ENCODE results near the gene F2R. TPM values are rescaled to one million over a fixed set of nuclear protein-coding genes. Genes with fewer than 3 reads are reported as not detected.
A peak's percentile ranks its signal among the peaks of the same experiment; 100 is the strongest.

F2R gene
- total RNA-seq, 1 donor from 2014 or later = 41.4 TPM

- TF ChIP-seq CTCF (conservative IDR thresholded peaks at IDR 0.05; ENCODE audit: low read depth, low read length) = no peak
- no peak for DNase-seq (ENCODE audit: low read depth)
- H3K4me3 ChIP-seq (ENCODE audit: low read depth, low read length) = no peak overlapping the region
These were observed 31.9 kb upstream of the F2R start for GRCh38 chr5:76683816-76684731.

- DNase-seq (ENCODE audit: low read depth) = no peak
- TF ChIP-seq CTCF (conservative IDR thresholded peaks at IDR 0.05; ENCODE audit: low read depth, low read length) = no peak
- H3K4me3 ChIP-seq (ENCODE audit: low read depth, low read length) = no peak overlapping the region
These were observed 31.0 kb upstream of the F2R start for GRCh38 chr5:76684756-76685519.

- DNase-seq (ENCODE audit: low read depth) = no peak
- H3K4me3 ChIP-seq (ENCODE audit: low read depth, low read length) = no peak overlapping the region
- TF ChIP-seq CTCF (conservative IDR thresholded peaks at IDR 0.05; ENCODE audit: low read depth, low read length) = no peak
These were observed 30.2 kb upstream of the F2R start for GRCh38 chr5:76685704-76686103.

DNA sequence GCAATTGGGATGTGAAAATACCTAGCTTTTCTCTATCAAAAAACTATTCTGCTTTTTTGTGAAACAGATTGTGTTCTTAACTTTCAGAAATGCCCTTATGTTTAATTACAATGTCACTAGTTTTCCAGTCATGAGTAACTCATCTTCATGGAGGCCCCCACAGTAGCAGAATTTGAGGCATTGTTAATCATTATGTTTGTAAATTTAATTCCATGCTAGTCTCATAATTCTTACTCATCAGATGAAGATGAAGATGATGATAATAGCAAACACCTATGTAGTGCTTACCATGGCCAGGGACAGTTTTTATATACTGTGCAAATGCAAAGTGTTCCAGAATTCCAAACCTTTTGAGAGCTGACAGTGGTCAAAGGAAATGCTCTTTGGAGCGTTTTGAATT lies 27.7 kb upstream of the F2R start:
- no peak for DNase-seq (ENCODE audit: low read depth)
- TF ChIP-seq CTCF (conservative IDR thresholded peaks at IDR 0.05; ENCODE audit: low read depth, low read length) = no peak
- no peak overlapping the region for H3K4me3 ChIP-seq (ENCODE audit: low read depth, low read length)

DNA sequence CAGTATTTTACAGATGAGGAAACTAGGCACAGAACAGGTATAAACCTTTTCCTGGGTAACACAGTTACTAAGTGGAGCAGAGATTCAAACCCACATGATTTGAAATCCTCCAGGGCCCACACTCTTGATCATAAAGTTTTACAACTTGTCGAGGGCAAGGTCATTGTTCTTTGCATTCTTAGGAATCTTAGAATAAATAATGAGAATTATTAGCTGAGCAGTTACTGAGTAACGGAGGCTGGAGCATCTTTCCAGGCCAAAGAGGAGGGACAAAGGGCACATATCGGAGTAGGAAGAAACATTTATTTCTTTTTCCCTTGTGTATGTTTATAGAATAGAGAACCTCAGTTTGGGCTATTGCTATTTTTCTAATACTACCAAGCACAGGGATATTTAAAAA lies 27.1 kb upstream of the F2R start:
- no peak for DNase-seq (ENCODE audit: low read depth)
- H3K4me3 ChIP-seq (ENCODE audit: low read depth, low read length) = no peak overlapping the region
- TF ChIP-seq CTCF (conservative IDR thresholded peaks at IDR 0.05; ENCODE audit: low read depth, low read length) = no peak

GRCh38 chr5:76689321-76690036 lies 26.4 kb upstream of the F2R start:
- H3K4me3 ChIP-seq (ENCODE audit: low read depth, low read length) = no peak overlapping the region
- no peak for TF ChIP-seq CTCF (conservative IDR thresholded peaks at IDR 0.05; ENCODE audit: low read depth, low read length)
- DNase-seq (ENCODE audit: low read depth) = peak; percentile 64
